Neural progenitor cell (in vitro differentiated cells): Measurements from ENCODE around the gene XYLT1. TPM values are rescaled to one million over a fixed set of nuclear protein-coding genes. Genes with fewer than 3 reads are reported as not detected.

ENCODE experiments used
- DNase-seq: peaks from one replicate; pipeline ENCODE4 v3.0.0-alpha.2; 2016; ENCODE audit warnings: low spot score
- H2AFZ ChIP-seq: fragments of 200-600 bp; sonication (generic); replicated peaks from 2 replicates; pipeline ENCODE4 v1.6.1; 2016; ENCODE audit warnings: antibody characterized with exemption
- H3F3A ChIP-seq: fragments of 200-600 bp; sonication (generic); 2 replicates; pipeline ENCODE4 v1.6.1; 2016; ENCODE audit warnings: antibody characterized with exemption, low read depth
- H3K27ac ChIP-seq: fragments of 200-600 bp; sonication (generic); 2 replicates; pipeline ENCODE4 v1.5.1; 2016; ENCODE audit warnings: mild to moderate bottlenecking
- H3K27me3 ChIP-seq: fragments of 200-600 bp; sonication (generic); 2 replicates; pipeline ENCODE4 v1.6.1; 2016; ENCODE audit warnings: mild to moderate bottlenecking, moderate library complexity
- H3K36me3 ChIP-seq: fragments of 200-600 bp; sonication (generic); 2 replicates; pipeline ENCODE4 v1.5.1; 2016
- H3K4me1 ChIP-seq: fragments of 200-600 bp; sonication (generic); 2 replicates; pipeline ENCODE4 v1.6.1; 2016; ENCODE audit warnings: mixed run types
- H3K4me2 ChIP-seq: fragments of 200-600 bp; sonication (generic); 2 replicates; pipeline ENCODE4 v1.6.1; 2016
- H3K4me3 ChIP-seq: fragments of 200-600 bp; sonication (generic); 2 replicates; pipeline ENCODE4 v1.5.1; 2016
- H3K79me2 ChIP-seq: fragments of 200-600 bp; sonication (generic); 2 replicates; pipeline ENCODE4 v1.6.1; 2016; ENCODE audit warnings: low read depth
- H3K9ac ChIP-seq: fragments of 200-600 bp; sonication (generic); 2 replicates; pipeline ENCODE4 v1.6.1; 2016
- H3K9me3 ChIP-seq: fragments of 200-600 bp; sonication (generic); 2 replicates; pipeline ENCODE4 v1.5.1; 2016; ENCODE audit warnings: low read depth
- H4K20me1 ChIP-seq: fragments of 200-600 bp; sonication (generic); 2 replicates; pipeline ENCODE4 v1.6.1; 2016; ENCODE audit warnings: low read depth
- H3K27ac Mint-ChIP-seq: 3 replicates; pipeline ENCODE4 v1.8.0; 2021; ENCODE audit warnings: mixed read lengths
- H3K27me3 Mint-ChIP-seq: 2 replicates; pipeline ENCODE4 v1.8.0; 2022; ENCODE audit warnings: low read depth, mild to moderate bottlenecking, inconsistent platforms, moderate library complexity, mixed read lengths; ENCODE audit not compliant: insufficient read depth
- H3K36me3 Mint-ChIP-seq: 3 replicates; pipeline ENCODE4 v1.8.0; 2021; ENCODE audit warnings: mixed read lengths
- H3K4me1 Mint-ChIP-seq: 3 replicates; pipeline ENCODE4 v1.8.0; 2021; ENCODE audit warnings: mixed read lengths
- H3K4me3 Mint-ChIP-seq: 3 replicates; pipeline ENCODE4 v1.8.0; 2021; ENCODE audit warnings: mild to moderate bottlenecking, moderate library complexity, mixed read lengths
- H3K9me3 Mint-ChIP-seq: 3 replicates; pipeline ENCODE4 v1.8.0; 2020; ENCODE audit warnings: mixed read lengths
- EZH2 ChIP-seq: fragments of 200-600 bp; sonication (generic); IDR thresholded peaks from 2 replicates; pipeline ENCODE4 v1.6.1; 2017; ENCODE audit warnings: antibody characterized with exemption, mild to moderate bottlenecking, moderate library complexity
- EZH2phosphoT487 ChIP-seq: fragments of 200-600 bp; sonication (generic); IDR thresholded peaks from 2 replicates; pipeline ENCODE4 v1.6.1; 2017; ENCODE audit warnings: antibody characterized with exemption
- total RNA-seq: library from RNA; depleted of rRNA; stranded (reverse); fragments of >200 nt; gene quantifications from 2 replicates; pipeline ENCODE4 v1.2.3, GENCODE V29; 2015; ENCODE audit warnings: low replicate concordance
- TF ChIP-seq, protein P1 (sequence below): fragments of 200-600 bp; sonication (generic); IDR thresholded peaks from 2 replicates; pipeline ENCODE4 v1.5.1; 2017; ENCODE audit warnings: antibody characterized with exemption, mild to moderate bottlenecking

The XYLT1 gene
- 5.9 and 8.2 TPM in 2 replicates for total RNA-seq

- DNase-seq: peak; percentile 83
- Histone ChIP-seq H3K79me2 (peaks cover 8% of the 10 kb centered on the region), H3K36me3 (no peaks in the 10 kb centered on the region), H3K4me2 (peak within 1 kb of the TSS; percentile 99), H4K20me1 (peaks cover 37% of the 10 kb centered on the region), H3K4me1 (peaks cover 30% of the 10 kb centered on the region), H3F3A (peaks cover 14% of the 10 kb centered on the region), H3K27ac (no peak within 1 kb of the TSS), H3K4me3 (peak within 1 kb of the TSS; percentile 82), H2AFZ (peak within 1 kb of the TSS; percentile 60), H3K9ac (no peak within 1 kb of the TSS), H3K9me3 (no peaks in the 10 kb centered on the region), H3K27me3 (peaks cover 30% of the 10 kb centered on the region)
- H3K4me3 Mint-ChIP-seq: peak within 1 kb of the TSS; percentile 89
- H3K4me1 Mint-ChIP-seq: peaks cover 63% of the 10 kb centered on the region
- no peaks in the 10 kb centered on the region for H3K9me3 Mint-ChIP-seq
- peaks cover 17% of the 10 kb centered on the region for H3K27me3 Mint-ChIP-seq
- no peaks in the 10 kb centered on the region for H3K36me3 Mint-ChIP-seq
- H3K27ac Mint-ChIP-seq: peak within 1 kb of the TSS; percentile 2
- TF ChIP-seq, protein P1, sequence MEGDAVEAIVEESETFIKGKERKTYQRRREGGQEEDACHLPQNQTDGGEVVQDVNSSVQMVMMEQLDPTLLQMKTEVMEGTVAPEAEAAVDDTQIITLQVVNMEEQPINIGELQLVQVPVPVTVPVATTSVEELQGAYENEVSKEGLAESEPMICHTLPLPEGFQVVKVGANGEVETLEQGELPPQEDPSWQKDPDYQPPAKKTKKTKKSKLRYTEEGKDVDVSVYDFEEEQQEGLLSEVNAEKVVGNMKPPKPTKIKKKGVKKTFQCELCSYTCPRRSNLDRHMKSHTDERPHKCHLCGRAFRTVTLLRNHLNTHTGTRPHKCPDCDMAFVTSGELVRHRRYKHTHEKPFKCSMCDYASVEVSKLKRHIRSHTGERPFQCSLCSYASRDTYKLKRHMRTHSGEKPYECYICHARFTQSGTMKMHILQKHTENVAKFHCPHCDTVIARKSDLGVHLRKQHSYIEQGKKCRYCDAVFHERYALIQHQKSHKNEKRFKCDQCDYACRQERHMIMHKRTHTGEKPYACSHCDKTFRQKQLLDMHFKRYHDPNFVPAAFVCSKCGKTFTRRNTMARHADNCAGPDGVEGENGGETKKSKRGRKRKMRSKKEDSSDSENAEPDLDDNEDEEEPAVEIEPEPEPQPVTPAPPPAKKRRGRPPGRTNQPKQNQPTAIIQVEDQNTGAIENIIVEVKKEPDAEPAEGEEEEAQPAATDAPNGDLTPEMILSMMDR: no peak
- no peak for TF ChIP-seq EZH2
These were observed at the start of gene XYLT1 for GRCh38 chr16:17470908-17471718. XYLT1 (minus strand) TSS chr16:17470960; CDS start chr16:17470796, 164 bp downstream.

DNA sequence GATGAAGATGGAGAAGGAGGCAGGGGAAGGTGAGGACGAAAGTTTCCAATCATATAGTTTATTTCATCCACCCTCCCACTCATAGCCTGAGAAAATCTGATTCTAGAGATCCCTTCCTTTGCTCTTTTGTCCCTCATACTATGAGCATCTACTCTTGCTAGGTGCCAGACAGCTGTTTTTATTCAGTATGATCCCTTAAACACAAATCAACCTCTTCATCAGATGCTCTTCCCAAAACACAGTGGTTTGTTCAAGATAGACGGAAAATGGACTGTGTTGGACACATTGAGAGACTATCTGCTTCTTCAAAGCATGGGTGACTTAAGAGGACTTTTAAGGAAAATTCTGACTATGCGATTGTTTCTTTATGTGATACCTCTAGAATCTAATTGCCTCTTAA is 49.4 kb upstream of the XYLT1 start:
- no peak overlapping the region for H3K27ac Mint-ChIP-seq
- Histone ChIP-seq H3F3A (no peaks in the 10 kb centered on the region), H3K36me3 (no peaks in the 10 kb centered on the region), H3K9me3 (no peaks in the 10 kb centered on the region), H4K20me1 (no peaks in the 10 kb centered on the region), H3K27me3 (no peaks in the 10 kb centered on the region), H3K27ac (no peak overlapping the region), H3K4me3 (no peak overlapping the region), H3K9ac (no peak overlapping the region), H3K4me2 (no peak overlapping the region), H3K79me2 (no peaks in the 10 kb centered on the region), H3K4me1 (no peaks in the 10 kb centered on the region), H2AFZ (no peak overlapping the region)
- H3K36me3 Mint-ChIP-seq: no peaks in the 10 kb centered on the region
- H3K4me3 Mint-ChIP-seq: no peak overlapping the region
- no peaks in the 10 kb centered on the region for H3K9me3 Mint-ChIP-seq
- no peak for DNase-seq
- H3K27me3 Mint-ChIP-seq: no peaks in the 10 kb centered on the region
- H3K4me1 Mint-ChIP-seq: no peaks in the 10 kb centered on the region
- TF ChIP-seq EZH2 (no peak), EZH2phosphoT487 (no peak)
- TF ChIP-seq, protein P1: no peak

- no peaks in the 10 kb centered on the region for H3K79me2 ChIP-seq
- no peak for DNase-seq
- no peaks in the 10 kb centered on the region for H3F3A ChIP-seq
- H3K36me3 ChIP-seq: no peaks in the 10 kb centered on the region
- H3K27me3 ChIP-seq: no peaks in the 10 kb centered on the region
- no peak overlapping the region for H2AFZ ChIP-seq
- H3K9ac ChIP-seq: no peak overlapping the region
- no peaks in the 10 kb centered on the region for H3K4me1 Mint-ChIP-seq
- peaks cover 3% of the 10 kb centered on the region for H3K9me3 Mint-ChIP-seq
- H3K27ac Mint-ChIP-seq: no peak overlapping the region
- no peaks in the 10 kb centered on the region for H4K20me1 ChIP-seq
- no peak overlapping the region for H3K4me2 ChIP-seq
- H3K4me1 ChIP-seq: no peaks in the 10 kb centered on the region
- no peak overlapping the region for H3K4me3 ChIP-seq
- no peak for TF ChIP-seq EZH2phosphoT487
- no peak for TF ChIP-seq EZH2
- TF ChIP-seq, protein P1: no peak
- H3K36me3 Mint-ChIP-seq: no peaks in the 10 kb centered on the region
- no peaks in the 10 kb centered on the region for H3K9me3 ChIP-seq
- H3K27me3 Mint-ChIP-seq: no peaks in the 10 kb centered on the region
- no peak overlapping the region for H3K4me3 Mint-ChIP-seq
- no peak overlapping the region for H3K27ac ChIP-seq
These were observed 48.6 kb upstream of the XYLT1 start for GRCh38 chr16:17519101-17519955.
